Glomerular visceral epithelial cell (primary cell): ENCODE results near the gene MAP4K5.

ENCODE experiments used
- DNase-seq: peaks from one replicate; pipeline ENCODE4 v3.0.0-alpha.2; 2016; ENCODE audit errors: extremely low spot score

Gene MAP4K5

DNA sequence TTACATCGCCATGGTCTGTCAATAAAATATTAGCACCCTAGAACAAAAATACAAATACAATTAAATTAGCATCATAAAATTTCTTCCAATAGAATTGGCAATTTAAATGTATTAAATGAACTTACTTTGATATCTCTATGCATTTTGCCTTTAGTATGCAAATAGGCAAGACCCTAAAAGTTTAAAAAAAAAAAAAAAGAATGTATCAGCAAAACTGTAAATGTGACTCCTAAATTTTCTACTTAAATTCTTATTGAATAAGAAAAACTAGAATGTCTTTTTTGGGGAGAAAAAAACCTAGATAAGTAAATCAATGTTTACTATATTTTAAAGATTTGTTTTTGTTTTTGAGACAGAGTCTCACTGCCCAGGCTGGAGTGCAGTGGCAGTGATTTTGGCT lies 56.2 kb downstream of the MAP4K5 start:
- no peak for DNase-seq

- DNase-seq, result no peak
Observed at GRCh38 chr14:50475460-50475859, 56.9 kb downstream of the MAP4K5 start.

GRCh38 chr14:50471838-50472465 lies 60.4 kb downstream of the MAP4K5 start:
- no peak for DNase-seq

- no peak for DNase-seq
Observed at GRCh38 chr14:50469982-50470381, 62.4 kb downstream of the MAP4K5 start.

GRCh38 chr14:50462111-50462510 lies 70.3 kb downstream of the MAP4K5 start:
- no peak for DNase-seq

DNA sequence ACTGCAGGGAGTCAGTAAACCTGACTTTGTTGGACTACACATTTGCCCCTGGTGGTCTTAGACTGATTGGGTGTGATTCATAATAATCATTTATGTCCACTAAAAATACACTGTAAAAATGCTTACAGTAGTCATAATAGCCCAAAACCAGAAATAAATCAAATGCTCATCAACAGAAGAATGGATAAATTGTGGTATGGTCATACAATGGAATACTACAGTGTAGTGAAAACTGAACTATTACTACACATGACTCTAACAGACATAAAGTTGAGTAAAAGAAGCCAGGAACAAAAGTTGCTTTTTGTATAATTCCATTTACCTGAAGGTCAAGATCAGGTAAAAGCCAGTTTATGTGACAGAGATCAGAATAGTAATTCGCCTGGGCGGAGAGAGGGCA lies 78.5 kb downstream of the MAP4K5 start:
- no peak for DNase-seq

- DNase-seq, result peak; percentile 65
Observed at GRCh38 chr14:50452979-50453705, 79.2 kb downstream of the MAP4K5 start.

GRCh38 chr14:50452296-50452695 lies 80.1 kb downstream of the MAP4K5 start:
- DNase-seq, result no peak

- no peak for DNase-seq
Observed at GRCh38 chr14:50451854-50452253, 80.5 kb downstream of the MAP4K5 start.

DNA sequence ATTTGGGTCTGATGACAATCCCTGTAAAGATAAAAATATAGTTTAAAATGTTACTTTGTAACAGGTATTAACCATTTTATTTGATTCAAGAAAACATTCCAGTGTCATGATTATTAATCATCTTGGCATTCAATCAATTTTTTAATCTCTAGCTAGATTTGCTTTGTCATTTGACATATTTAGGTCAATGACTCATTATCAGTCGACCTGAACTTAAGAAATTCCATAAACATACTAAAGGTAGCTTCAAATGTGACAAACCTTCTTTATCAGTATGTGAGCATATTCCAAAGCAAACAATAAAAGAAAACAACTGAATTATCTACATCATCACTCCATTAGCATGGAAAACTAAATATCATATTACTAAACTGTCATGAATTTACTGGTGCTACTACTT lies 84.9 kb downstream of the MAP4K5 start:
- DNase-seq, result peak; percentile 12

- no peak for DNase-seq
Observed at GRCh38 chr14:50434528-50434927, 97.8 kb downstream of the MAP4K5 start.

DNA sequence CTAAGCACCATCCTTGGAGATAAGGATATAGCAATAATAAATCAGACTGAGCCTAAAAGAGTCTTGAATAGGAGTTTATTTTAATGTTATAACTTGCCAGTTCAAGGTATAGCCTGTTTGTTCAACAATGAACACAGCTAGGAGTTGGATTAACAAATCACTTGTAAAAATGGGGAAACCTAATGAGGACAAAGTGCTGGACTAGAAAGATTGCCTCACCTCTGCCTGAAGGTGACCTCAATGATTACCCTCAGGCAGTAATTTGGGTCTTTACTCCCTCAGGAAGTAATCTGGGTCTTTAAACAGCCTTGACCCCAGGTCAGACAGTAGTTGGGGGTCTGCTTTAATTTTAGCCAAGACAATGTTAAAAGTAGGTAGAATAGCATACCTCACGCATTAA lies 100.2 kb downstream of the MAP4K5 start:
- DNase-seq, result no peak

DNA sequence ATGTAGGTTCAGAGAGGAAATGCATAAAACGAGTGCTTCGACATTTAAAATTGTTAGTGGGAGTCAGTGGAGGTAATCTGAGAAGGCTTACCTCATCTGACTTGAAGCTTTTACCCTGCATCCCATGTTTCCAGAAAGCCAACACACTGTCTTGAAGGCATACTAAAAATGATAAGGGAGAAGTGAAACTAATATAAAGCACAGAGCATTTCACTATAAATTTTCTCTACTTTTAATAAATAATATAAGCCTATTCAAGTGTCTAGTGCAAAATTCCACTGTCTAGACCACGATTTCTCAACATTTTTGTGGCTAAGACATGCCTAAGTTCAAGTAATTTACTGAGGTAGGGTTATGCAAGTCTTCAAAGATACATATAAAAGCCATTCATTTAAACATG lies 106.6 kb downstream of the MAP4K5 start:
- DNase-seq, result peak; percentile 46

GRCh38 chr14:50425105-50425504 lies 107.3 kb downstream of the MAP4K5 start:
- no peak for DNase-seq

GRCh38 chr14:50423529-50423928 lies 108.8 kb downstream of the MAP4K5 start:
- no peak for DNase-seq

- no peak for DNase-seq
Observed at GRCh38 chr14:50421499-50421898, 110.9 kb downstream of the MAP4K5 start.

DNA sequence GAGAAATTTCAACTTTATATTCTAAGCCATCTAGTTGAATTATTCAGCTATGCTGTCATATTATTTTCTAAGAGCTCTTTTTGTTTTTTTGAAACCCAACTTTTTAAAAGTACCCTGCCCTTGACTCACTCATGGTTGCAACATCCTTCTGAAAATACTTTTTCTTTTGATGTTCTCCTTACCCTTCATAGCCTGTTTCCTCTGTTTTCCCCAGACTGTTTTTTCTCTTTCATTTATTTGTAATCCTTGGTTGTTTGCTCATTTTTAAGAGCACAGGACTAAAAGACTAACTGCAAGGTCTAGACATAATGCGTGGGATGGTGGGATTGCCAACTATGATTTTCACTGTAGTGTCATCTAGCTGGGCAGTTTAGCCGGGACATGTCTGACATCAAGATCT lies 114.5 kb downstream of the MAP4K5 start:
- DNase-seq, result no peak

DNA sequence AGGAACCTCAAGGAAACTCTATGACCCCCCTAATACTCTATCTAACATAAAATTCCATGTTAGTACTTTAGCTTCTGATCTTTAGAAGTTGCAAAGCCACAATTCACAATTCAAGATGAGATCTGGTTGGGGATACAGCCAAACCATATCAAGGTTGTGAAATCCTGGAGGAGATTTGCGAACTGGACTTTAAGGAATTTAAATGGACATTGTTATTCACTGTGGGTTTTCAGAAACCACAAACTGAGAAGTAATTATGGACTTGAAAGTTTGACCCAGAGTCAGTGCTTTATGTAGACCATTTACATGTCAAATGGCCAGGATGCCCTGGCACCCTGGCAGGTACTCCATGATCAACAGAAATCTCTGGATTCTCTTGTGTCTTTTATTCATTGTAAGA lies 121.4 kb downstream of the MAP4K5 start:
- peak; percentile 83 for DNase-seq

- DNase-seq, result no peak
Observed at GRCh38 chr14:50410071-50410470, 122.3 kb downstream of the MAP4K5 start.

GRCh38 chr14:50407111-50407812 lies 125.1 kb downstream of the MAP4K5 start:
- DNase-seq, result no peak

GRCh38 chr14:50403419-50403818 lies 128.9 kb downstream of the MAP4K5 start:
- no peak for DNase-seq

GRCh38 chr14:50402965-50403364 lies 129.4 kb downstream of the MAP4K5 start:
- DNase-seq, result no peak

DNA sequence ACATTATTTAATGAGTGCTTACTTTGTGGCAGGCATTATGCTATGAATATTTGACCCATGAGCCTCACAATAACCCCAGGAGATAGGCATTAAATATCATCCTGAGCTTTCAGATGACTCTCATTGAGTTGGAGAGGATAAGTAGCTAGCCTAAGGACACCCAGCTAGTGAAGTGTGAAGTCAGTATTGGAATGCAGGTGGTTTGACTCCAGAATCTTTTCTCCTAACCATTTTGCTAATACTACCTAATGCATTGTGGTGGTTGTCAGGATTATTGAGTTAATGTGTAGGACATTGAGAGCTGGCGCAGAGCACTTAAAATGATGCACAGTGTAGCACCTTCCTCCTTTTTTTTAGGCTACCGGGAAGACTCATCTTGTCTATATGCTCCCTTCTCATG lies 131.9 kb downstream of the MAP4K5 start:
- peak; percentile 46 for DNase-seq
